NT2/D1 (cell line): ENCODE measurements around the gene SMYD2.

ENCODE experiments used
- SUZ12 ChIP-seq: IDR thresholded peaks from 2 replicates; pipeline ENCODE4 v1.6.1; 2011; ENCODE audit not compliant: insufficient read length, insufficient read depth; ENCODE audit errors: extremely low read depth
- YY1 ChIP-seq: IDR thresholded peaks from 2 replicates; pipeline ENCODE4 v1.6.1; 2011; ENCODE audit not compliant: insufficient read length, insufficient read depth
- ZNF274 ChIP-seq: IDR thresholded peaks from 2 replicates; pipeline ENCODE4 v1.6.1; 2011; ENCODE audit warnings: mild to moderate bottlenecking, low read depth, low read length

GRCh38 chr1:214233856-214234634 is 46.9 kb upstream of the SMYD2 start:
- TF ChIP-seq YY1: no peak
- TF ChIP-seq ZNF274: no peak
- no peak for TF ChIP-seq SUZ12
